ENCODE results near the gene DHRS13.
A peak's percentile ranks its signal among the peaks of the same experiment; 100 is the strongest.
"Not testable (repeated sequence)": the region's sequence is repeated elsewhere in the genome, so short reads cannot be mapped to it uniquely, and the experiment has no call there.

Gene DHRS13

DNA sequence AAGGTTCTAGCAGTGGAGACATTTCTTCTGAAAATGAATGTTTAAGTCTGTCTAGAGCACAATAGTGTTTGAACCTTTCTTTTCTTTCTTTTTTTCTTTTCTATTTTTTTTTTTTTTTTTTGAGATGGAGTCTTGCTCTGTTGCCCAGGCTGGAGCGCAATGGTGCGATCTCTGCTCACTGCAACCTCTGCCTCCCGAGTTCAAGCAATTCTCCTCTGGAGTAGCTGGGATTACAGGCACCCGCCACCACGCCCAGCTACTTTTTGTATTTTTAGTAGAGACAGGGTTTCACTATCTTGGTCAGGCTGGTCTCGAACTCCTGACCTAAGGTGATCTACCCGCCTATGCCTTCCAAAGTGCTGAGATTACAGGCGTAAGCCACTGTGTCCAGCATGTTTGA, 31.6 kb upstream of the DHRS13 start:
- not testable (repeated sequence) for DNase-seq

GRCh38 chr17:28929787-28930186, 26.9 kb upstream of the DHRS13 start:
- DNase-seq, result no peak

GRCh38 chr17:28928061-28928460, 25.2 kb upstream of the DHRS13 start:
- peak; percentile 39 for DNase-seq

GRCh38 chr17:28926786-28927185, 23.9 kb upstream of the DHRS13 start:
- no peak for DNase-seq

- no peak for DNase-seq
Measured at GRCh38 chr17:28926366-28926765, 23.5 kb upstream of the DHRS13 start.

GRCh38 chr17:28925912-28926365, 23.1 kb upstream of the DHRS13 start:
- DNase-seq, result peak; percentile 89

DNA sequence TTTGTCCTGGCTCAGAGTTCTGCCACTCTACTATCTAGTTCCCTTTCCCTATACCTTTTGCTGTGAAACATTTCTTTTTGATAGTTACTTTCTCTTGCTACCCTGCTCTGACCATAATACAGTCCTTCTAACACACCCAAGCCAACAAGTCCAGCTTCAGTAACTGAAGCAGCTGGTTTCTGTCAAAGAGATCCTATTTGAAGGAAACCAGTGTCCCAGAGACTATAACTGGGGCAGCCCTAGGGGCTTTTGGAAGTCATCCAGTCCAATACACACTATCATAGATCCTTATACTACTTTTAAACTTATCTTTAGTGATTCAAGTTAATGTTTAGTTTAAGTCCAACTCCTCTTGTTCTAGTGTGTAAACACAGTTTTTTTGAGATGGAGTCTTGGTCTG, 17.3 kb upstream of the DHRS13 start:
- DNase-seq, result no peak

GRCh38 chr17:28918295-28918694, 15.4 kb upstream of the DHRS13 start:
- DNase-seq, result no peak

DNA sequence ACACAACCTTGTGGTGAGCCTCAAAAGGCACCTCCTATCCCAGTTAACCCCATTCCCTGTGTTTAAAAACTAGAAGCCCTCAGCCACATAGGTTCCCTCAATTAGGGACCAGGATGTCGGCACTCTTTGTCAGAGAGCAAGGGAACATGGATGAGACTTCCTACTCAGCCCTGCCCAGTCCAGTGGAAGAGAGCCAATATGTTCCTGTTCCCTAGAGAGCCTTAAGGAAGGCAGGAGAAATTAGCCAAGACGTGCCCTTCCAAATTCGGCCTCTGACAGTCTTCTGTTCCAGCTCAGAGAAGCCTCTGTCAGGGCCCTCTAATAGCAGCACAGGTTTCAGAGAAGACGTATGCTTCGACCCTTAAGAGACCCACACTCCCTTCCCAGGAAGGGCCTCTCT, 14.6 kb upstream of the DHRS13 start:
- DNase-seq, result no peak

GRCh38 chr17:28917029-28917428, 14.2 kb upstream of the DHRS13 start:
- DNase-seq, result no peak

- peak; percentile 67 for DNase-seq
Measured at GRCh38 chr17:28916302-28916934, 13.5 kb upstream of the DHRS13 start.

DNA sequence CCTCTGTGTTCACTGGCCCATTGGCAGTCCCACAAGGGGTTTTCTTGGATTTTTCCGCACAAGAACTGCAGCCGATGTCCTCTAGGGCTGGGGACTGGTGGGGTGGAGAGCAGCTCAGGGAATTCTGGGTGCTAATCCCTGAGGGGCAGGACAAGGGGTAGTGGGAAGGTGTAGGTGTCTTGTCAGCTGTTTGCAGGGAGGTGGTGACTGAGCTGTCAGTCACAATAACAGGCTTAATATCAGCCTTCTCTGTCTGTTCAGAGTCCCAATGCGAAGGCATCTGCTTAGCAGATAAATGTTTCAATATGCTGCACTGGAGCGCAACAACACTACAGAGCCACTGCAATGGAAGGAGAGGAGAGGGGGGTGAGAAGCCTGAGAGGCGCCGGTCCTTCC, 10.1 kb upstream of the DHRS13 start:
- DNase-seq, result no peak

- DNase-seq, result peak; percentile 23
Measured at GRCh38 chr17:28912281-28912937, 9.5 kb upstream of the DHRS13 start.

DNA sequence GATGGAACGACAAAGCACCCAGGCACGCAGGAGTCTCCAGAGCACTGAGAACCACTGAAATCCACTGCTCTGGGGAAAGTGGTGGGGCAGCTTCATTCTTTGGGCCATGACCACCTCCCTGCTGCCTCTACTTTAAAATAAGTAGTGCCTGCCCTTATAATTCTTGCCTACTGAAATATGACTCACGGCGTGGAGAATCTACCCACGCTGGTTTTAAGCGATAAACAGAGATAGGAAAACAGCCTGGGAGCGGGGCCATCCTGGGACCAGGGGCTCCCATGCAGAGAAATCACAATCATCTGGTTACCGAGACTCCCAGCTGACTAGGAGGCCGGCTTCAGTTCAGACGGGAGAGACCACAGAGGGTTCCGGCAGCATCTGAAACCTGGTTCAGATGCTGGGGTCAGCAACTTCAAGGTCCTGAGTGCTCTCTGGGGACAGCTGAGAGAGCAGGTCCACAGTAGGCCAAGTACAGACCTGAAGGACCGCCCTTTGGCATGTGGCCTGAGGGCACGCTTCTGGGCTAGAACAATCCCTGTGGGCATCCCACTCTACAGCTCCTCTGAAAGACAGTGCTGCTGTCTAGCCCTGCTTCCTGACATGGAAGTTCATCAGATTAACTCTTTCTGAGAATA, 8.6 kb upstream of the DHRS13 start:
- no peak for DNase-seq

DNA sequence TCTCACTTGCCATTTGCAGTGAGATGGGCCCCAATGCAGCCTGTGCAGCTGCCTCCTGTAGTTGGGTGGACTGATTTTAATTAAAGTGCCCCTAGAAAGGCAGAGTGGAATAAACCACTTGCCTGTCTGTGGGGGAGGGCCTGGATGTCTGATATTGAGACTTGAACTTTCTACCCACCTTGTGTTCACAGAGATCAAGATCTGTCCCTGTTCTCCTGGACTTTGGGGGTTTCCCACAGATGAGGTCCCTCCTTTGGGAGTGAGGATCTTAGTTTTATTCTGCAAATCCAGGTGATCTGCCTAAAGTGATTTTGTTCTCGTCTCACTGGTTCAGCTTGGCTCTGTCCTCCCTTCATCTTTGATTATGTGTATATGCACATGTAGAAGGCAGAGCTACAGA, 7.7 kb upstream of the DHRS13 start:
- no peak for DNase-seq

- no peak for DNase-seq
Measured at GRCh38 chr17:28908640-28909167, 5.8 kb upstream of the DHRS13 start.

DNA sequence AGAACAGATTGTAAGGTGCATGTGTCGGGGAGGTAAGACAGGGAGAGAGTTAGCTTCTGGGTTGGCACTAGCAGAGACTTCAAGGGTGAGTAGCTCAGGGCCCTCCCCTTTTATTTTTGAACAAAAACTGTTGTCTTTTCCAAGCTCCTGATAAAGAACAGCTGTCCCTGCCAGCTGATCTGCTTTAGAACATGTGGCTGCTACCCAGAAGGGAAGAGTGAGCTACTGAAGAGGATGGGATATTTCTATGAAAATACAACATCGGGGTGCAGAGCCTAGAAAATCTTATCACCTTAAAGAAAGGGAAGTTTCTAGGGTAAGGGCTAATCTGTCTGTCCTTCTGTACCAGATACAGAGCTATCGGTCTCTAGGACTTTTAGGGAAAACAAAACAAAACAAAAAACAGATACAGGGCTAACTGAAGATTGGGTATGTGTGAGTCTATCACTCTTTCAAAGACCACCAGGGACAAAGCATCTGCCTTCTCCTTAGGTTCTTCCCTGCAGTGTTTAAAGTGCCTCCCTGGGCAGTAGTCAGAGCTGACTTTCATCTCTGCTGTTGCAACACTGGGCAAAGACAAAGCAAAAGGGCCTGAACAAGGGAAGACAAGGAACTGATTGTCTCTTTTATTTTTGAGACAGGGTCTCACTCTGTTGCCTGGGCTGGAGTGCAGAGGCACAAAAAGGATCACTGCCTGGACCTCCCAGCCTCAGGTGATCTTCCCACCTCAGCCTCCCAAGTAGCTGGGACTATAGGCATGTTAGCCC, 5.0 kb upstream of the DHRS13 start:
- no peak for DNase-seq

- DNase-seq, result no peak
Measured at GRCh38 chr17:28906706-28907438, 4.0 kb upstream of the DHRS13 start.

DNA sequence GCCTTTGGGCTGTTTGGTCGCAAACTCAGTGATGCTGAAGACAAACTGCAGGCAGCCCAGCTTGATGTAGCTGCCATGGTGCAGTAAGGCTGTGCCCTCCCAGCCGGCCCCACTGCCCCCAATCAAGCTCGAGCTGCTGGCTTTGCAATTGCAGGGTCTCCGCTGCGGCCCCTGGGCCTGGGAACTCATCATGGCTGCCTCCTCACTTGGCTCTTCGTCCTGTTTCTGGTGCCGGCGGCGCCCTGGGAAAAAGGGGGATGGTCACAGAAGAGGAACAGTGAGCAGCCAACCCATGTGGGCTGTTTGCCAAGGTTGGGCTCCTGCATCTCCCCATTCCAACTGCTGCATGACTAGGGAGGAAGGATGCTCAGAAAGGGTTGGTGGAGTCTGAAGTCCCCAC, 3.4 kb upstream of the DHRS13 start:
- DNase-seq, result no peak

- DNase-seq, result no peak
Measured at GRCh38 chr17:28904800-28905199, 1.9 kb upstream of the DHRS13 start.

- not testable (repeated sequence) for DNase-seq
Measured at GRCh38 chr17:28903546-28903841, 615 bp upstream of the DHRS13 start.

GRCh38 chr17:28901866-28902818, 737 bp downstream of the DHRS13 start:
- DNase-seq, result peak; percentile 56

Measured in CD4-positive, alpha-beta T cell treated with Interleukin-12 subunit alpha and Interleukin-12 subunit beta, for 1 hour (primary cell).